GM18526 (cell line): Measurements from ENCODE around the gene PAK6.

Experiments used
- POLR2A ChIP-seq: IDR thresholded peaks from 3 replicates; pipeline ENCODE4 v1.6.1; 2011; ENCODE audit not compliant: insufficient read length; ENCODE audit errors: extremely low read depth

PAK6 gene

GRCh38 chr15:40259021-40259420 lies 20.2 kb downstream of the PAK6 start:
- no peak for TF ChIP-seq POLR2A

DNA sequence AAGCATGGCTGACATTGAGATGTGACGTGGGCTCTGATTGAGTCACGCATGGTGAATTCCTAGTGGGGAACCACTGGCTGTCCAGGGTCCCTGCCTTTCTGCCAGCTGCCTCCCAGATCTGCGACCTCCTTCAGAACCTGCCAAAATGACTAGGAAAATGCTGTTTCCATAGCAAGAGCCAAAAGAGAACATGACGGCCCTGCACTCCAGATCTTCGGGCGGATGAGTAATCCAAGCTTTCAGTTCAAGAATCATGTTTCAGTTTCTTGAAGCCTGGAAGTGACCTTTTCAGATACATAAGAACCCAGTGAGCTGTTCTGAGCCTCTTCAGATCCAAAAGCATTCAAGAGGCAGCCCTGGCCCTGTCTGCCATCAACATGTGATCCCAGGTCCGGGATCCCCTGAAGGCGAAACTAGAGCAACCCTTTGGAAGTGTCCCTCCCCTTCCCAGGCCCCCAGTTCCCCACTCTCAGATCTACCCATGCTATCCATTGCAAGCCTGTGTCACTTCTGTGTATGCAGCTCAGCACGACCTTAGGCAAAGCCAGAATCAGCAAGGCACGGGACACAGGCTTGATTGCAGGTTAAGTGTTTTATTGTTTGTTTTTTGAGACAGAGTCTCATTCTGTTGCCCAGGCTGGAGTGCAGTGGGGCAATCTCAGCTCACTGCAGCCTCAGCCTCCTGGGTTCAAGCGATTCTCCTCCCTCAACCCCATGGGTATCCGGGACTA lies 24.3 kb downstream of the PAK6 start:
- no peak for TF ChIP-seq POLR2A

DNA sequence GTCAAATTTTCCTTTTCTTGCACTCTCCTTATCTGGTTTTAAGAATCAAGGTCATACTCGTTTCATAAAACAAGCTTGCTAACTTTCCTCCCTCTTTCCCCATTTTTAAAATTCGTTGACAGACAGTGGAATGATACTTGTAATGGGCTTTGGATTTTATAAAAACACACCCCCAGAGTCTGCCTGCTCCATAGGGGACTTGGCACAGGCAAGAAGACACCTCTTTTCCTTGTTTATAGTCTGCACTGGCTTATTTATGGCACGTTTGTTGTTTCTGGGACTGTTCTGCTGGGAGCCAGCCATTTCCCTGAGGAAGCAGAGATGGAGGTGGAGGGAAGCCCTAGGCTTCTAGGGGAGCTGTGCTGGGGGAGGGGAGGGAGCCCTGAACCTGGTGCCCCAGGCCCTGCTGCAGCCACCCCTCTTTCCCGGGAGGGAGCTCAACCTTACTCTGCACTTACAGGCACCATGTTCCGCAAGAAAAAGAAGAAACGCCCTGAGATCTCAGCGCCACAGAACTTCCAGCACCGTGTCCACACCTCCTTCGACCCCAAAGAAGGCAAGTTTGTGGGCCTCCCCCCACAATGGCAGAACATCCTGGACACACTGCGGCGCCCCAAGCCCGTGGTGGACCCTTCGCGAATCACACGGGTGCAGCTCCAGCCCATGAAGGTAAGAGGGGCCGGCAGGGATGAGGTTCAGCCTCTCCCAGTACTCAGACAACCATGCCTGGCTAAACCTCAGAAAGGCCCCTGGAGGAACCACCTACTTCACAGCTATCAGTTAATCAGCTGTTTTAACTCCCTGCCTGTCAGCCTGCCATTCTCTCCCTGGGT lies 25.7 kb downstream of the PAK6 start:
- TF ChIP-seq POLR2A: no peak

GRCh38 chr15:40265355-40265754 lies 26.5 kb downstream of the PAK6 start:
- TF ChIP-seq POLR2A: no peak

DNA sequence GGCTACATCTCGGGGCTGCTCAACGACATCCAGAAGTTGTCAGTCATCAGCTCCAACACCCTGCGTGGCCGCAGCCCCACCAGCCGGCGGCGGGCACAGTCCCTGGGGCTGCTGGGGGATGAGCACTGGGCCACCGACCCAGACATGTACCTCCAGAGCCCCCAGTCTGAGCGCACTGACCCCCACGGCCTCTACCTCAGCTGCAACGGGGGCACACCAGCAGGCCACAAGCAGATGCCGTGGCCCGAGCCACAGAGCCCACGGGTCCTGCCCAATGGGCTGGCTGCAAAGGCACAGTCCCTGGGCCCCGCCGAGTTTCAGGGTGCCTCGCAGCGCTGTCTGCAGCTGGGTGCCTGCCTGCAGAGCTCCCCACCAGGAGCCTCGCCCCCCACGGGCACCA lies 27.0 kb downstream of the PAK6 start:
- no peak for TF ChIP-seq POLR2A

GRCh38 chr15:40266828-40267304 lies 28.0 kb downstream of the PAK6 start:
- TF ChIP-seq POLR2A: no peak

DNA sequence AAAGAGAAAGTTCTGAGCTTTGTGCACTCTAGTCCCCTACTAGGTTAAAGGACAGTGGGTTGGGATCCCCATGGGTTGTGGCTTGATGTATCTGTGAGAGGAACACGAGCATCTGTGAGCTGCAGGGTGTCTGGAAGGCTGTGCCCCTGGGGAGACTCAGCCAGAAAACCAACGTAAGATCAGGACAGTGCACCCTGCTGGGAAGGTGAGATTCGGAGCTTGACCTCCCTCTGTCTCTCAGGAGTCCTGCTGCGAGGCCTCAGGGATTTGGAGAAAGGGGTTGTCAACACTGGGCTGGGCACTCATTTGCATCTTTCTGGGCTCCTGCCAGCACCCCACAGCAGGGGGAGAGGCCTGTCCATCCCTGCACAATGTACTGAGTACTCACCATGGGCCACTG lies 28.8 kb downstream of the PAK6 start:
- no peak for TF ChIP-seq POLR2A

GRCh38 chr15:40269604-40270003 lies 30.7 kb downstream of the PAK6 start:
- TF ChIP-seq POLR2A: no peak

GRCh38 chr15:40270246-40270995 lies 31.6 kb downstream of the PAK6 start:
- TF ChIP-seq POLR2A: no peak

- no peak for TF ChIP-seq POLR2A
These were observed 33.0 kb downstream of the PAK6 start for GRCh38 chr15:40271685-40272484.

DNA sequence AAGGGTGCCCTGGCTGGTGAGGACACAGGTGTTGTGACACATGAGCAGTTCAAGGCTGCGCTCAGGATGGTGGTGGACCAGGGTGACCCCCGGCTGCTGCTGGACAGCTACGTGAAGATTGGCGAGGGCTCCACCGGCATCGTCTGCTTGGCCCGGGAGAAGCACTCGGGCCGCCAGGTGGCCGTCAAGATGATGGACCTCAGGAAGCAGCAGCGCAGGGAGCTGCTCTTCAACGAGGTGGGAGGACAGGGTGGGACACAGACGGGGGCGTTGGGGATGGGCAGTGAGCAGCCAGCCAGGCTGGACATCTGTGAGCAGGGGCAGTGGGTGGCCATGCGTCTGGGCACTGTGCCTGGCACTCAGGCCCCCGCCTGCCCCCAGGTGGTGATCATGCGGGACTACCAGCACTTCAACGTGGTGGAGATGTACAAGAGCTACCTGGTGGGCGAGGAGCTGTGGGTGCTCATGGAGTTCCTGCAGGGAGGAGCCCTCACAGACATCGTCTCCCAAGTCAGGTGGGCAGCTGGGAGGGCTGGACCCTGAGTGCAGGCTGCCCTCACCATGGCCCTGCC lies 33.7 kb downstream of the PAK6 start:
- no peak for TF ChIP-seq POLR2A

GRCh38 chr15:40273428-40273827 lies 34.6 kb downstream of the PAK6 start:
- TF ChIP-seq POLR2A: no peak

DNA sequence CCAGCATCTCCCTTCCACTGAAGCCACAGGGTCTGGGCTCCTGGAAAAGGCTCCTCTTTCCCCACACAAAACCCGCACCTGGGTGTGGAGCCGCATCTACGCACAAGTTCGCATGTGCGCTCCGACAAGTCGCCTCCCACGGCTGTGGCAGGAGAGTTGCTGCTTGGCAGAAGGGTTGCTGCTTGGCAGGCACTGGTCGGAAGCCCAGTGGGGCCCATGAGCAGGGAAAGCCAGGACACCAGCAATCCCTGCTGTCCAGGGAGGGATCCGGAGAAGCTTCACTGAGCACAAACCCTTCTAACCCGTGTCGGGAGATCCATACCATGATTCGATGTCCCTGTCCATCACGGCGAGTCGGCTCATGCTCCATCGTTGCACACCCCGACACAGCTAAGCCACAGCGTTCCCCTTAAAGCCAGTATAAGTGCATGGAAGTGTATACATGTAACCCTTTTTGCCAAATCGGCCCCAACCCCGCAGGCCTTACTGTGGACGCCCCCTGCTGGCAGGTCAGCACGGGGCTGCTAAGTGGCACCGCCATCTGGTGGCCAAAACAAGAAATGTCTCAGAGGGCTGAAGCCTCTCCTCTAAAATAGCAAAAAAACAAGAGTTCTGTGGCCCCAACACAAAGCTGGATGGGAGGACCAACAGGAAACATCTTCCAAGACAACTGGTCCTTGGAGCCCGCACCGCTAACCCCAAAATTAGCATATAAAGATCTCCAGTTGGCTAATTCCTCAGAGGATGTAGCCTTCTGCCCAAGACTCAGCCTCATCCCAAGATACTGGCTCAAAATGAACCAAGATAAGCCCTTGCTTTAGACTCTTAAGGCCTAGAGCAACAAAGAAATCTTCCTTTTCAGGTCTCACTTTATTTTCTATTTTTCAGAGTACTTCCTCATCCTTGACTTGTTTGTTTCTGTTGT lies 35.7 kb downstream of the PAK6 start:
- TF ChIP-seq POLR2A: no peak
